Cortex of kidney (tissue), 1 donor: ENCODE results near the gene GPX4.

Experiments
- DNase-seq: peaks from one replicate; lab custom pipeline; 2025; lab: John Stamatoyannopoulos, UW

The GPX4 gene

DNA sequence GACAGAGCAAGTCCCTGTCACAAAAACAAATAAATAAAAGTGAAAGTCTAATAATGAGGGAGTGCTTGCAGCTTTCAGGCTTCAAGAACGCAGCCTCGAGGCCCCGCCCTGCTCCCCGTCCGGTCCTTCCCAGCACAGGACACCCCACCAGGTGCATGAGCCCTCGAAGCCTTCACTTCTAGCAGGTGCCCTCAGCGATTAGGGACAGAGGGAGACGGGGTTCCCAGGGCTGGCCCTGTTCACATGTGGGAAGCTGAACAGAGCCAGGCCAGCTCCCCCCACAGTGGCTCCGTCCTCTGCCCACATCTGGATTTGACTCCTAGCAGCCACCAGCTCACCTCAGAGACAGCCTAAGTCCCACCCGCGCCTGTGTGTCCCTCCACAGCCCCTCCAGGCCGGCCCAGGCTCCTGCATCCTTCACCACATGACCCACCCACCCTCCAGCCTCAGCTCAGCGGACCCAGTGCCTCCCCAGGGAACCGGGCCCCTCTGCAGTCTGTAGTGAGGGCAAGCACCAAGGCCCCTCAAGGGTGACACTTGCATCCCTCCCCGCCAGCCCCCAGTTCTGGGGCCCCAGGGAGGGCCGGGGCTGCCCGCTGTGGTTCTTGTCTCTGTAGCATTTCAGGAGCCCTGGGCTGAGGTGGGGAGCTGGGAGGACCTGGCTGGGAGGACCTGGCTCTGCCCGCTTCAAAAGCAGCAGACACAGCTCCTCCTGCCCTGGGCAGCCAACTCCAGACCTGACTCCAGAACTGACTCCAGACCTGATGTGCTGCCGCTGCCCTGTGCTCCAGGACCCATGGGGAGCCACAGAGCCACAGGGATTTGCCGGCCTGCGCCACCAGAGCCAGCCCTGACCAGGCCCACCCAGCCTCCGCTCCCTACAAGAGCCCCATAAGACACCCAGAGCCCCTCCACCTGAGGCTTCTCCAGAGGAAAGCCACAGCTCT is 27.2 kb downstream of the GPX4 start:
- DNase-seq: no peak

DNA sequence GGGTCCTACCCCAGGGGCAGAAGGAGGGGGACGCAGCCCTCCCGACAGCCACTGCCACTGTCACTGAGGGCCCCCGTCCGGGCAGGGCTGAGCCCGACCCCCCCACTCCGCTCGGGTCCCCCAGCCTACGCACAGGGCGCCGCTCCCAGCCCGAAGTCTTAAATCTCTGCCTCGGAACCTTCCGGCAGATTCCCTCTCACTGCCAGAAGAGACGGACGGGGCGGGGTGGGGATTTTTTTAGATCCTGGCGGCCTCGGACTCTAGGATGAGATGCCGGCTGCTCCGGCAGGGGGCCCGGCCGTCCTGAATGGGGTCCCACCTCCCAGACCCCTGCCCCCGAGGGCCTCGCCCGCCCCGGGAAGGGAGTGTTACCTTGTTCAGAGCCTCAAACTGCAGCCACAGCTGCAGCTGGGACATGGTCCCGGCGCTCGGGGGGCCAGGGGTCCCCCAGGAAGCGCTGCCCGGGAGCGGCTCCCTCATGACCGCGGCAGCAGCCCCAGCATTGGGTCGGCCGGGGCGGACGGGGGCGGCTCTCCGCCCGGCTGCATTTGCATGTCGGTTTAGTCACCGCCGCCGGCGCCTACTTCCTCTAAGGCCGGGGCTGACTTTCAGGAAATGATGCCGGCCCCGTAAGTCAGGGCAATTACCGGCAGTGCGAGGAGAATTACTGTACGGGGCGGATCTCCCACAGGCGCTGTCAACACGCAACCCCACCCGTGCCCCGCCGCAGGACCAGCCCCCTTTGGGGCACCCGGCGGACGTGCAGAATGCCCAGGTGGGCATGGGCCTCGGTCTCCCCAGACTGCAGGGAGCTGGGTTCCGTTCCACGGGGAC is 28.1 kb downstream of the GPX4 start:
- no peak for DNase-seq

DNA sequence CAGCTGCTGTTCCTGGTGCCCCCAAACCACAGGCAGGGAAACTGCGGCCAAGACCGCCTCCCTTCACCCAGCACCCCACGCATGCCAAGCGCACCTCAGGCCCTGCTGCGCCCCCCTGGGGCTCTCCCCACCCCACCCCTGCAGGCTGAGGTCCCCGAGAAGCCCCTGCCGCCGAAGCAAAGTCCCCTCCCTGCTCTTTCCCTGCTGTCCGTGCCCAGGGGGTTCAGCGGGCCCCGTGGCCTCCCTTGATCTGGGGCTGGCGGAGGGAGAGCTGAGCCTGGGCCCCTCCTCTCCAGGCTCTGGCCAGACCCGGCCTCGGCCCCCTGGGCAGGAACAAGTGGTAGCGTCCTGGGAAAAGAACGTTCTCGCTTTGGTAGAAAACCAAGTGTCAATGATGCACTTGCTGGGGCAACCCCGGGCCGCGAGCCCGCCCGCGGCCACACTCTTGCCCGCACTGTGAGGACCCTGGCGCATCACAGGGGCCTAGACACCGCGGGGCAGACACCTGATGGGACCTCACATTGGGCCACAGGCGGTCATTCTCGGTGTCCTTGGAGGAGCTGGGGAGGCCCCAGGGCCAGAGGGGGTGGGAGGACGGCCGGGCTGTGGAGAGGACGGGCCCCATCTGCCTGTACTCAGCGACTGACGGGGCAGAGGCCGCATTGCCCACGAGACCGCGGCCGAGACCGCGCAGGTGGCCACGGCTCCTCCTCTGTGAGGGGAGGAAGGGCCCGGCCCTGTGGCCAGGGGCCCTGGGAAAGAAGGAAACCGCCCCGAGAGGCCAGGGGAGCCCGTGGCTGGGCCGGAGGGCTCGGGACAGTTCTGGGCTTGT is 29.0 kb downstream of the GPX4 start:
- no peak for DNase-seq

DNA sequence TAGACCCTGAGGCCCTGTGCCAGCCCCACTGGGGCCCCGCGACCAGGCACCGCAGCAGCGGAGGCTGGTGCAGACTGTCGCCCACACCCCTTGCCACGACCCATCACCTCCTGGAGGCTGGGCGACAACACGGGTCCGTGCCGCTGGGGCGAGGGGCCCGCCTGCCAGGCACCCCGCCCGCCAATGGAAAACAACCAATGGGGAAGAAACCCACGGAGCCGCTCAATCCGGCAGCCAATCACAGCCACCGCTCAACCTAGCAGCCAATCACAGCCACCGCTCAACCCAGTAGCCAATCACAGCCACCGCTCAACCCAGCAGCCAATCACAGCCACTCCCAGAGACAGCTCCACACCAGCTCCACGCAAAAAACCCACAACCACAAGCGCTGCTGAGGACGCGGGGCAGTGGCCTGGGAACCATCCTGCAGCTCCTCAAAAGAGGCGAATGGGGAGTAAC is 29.7 kb downstream of the GPX4 start:
- DNase-seq: no peak

DNA sequence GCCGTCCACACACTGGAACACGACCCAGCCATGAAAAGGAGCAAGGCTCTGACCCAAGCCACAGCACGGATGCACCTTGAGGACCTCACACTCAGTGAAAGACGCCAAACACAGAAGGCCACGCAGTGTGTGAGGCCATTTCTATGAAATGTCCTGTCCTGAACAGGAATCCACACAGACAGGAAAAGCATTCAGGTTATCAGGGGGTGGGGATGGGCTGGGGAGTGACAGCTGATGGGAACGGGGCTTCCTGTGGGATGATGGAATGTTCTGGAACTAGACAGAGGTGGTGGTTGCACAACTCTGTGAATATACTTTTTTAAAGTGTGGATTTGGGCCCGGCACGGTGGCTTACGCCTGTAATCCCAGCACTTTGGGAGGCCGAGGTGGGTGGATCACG is 30.6 kb downstream of the GPX4 start:
- DNase-seq: no peak

DNA sequence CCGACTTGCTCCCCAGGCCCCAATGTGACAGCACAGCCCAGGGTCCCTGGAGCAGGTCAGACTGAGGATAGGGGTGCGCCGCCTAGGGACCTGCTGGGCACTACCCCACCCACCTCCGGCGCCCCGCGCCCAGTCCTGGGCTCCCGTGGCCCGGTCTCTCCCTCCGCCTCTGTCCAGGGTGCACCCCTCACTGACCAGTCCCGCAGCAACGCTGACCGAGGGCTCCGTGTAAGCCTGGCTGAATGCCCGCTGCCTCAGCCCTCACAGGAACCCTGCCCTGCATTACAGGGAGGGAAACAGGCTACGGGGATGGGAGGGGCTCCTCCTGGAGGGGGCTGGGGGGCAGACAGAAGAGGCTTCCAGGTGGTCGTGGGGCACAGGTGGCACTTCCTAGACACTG is 31.7 kb downstream of the GPX4 start:
- DNase-seq: no peak

DNA sequence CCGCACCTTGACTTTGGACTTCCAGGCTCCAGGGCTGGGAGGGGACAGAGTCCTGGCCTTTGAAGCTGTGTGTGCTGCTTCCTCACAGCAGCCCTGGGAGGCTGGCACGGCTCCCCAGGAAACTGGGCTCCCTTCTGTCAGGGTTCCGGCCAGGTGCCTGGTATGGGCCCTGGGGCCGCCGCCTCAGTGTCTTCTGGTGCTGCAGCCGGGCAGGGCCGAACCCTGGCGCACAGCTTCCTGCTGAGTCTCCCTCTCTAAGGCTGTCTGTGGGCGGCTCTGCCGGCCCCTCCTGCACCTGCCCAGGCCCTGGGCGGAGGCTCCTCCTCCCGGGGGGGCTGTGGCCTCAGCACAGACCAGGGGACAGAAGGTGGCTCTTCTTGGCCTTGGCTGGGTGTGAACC is 32.4 kb downstream of the GPX4 start:
- no peak for DNase-seq

DNA sequence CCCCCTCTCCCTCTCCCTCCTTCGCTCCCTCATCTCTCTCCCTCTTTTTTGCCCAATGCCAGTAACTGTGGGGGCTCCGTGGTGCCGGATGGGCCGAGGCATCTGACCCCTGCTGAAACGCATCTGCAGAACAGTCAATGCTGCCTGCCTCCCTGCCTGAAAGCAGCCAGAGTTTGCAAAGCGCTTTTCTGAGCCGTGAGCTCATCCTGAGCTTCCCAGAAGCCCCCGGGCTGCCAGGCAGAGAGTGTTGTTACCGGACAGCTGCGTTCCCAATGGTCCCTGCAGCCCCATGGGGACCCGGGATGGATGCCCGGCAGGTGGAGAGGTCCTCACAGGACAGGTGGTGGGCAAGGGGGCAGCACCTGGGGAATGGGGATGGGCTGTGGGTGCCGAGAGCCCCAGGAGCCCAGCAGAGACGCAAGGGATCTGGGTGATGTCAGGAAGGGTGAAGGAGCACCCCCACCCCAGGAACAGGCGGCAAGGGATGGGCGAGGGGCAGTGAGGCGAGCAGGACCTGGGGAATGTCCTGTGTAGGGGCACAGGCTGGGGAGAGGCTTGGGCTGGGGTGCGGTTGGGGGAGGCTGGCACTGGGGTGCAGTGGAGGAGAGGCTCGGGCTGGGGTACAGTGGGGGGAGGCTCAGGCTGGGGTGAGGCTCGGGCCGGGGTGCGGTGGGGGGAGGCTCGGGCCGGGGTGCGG is 33.0 kb downstream of the GPX4 start:
- DNase-seq: no peak

DNA sequence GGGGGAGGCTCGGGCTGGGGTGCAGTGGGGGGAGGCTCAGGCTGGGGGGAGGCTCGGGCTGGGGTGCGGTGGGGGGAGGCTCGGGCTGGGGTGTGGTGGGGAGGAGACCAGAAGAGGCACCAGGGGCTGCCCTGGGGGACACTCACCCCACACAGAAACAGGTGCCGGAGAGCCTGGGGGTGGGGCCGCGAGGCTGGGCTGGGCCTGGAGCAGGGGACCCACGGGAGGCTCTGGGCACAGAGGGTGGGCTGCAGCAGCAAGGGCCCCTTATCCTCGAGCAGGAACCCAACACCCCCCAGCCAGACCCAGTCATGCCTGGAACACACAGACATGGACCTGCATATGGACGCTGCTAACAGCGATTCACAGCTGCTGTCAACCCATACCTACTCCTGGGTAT is 34.3 kb downstream of the GPX4 start:
- DNase-seq: no peak

DNA sequence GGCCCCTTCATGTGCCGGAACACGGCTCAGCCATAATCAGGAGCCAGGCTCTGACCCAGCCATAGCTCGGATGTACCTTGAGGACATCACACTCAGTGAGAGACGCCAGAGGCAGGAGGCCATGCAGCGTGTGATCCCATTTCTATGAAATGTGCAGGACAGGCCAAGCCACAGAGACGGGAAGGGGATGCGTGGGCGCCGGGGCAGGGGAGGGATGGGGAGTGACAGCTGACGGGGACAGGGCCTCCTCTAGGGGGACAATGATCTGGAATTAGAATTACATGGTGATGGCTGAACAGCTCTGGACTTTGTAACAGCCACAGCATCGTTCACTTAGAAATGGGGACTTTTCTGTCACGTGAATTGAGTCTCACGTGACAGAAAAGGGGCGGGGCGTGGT is 35.3 kb downstream of the GPX4 start:
- no peak for DNase-seq

DNA sequence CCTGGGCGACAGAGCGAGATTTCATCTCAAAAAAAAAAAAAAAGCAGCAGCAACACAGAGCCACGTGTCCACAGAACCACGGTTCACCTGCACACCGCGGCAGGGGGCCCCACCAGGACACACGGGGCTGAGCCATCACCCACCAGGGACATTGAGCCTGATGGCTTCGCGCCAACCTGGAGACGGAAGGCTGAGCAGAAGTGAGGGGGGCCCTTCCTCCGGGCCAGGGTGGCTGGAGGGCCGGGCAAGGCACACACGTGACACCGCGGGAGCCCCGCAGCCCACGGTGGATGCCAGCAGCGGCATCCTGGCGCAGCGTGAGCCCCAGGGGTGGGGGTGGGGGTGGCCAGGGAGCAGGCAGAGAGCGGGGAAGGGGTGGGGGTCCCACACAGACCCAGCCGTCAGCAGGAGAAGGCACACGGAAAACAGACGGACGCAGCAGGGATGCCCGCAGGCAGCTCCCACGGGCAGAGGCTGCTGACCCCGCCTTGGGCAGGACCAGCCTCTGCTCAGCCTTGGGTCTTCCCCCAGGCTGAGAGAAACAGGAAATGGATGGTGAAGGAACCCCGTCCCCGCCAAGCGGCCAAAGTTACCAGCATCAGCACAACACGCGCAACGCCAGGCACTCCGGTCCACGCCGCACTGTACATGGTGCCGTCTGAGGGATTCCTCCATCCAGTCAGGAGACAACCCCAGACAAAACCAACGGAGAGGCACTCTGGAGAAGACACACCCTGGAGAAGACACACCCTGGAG is 36.7 kb downstream of the GPX4 start:
- no peak for DNase-seq

DNA sequence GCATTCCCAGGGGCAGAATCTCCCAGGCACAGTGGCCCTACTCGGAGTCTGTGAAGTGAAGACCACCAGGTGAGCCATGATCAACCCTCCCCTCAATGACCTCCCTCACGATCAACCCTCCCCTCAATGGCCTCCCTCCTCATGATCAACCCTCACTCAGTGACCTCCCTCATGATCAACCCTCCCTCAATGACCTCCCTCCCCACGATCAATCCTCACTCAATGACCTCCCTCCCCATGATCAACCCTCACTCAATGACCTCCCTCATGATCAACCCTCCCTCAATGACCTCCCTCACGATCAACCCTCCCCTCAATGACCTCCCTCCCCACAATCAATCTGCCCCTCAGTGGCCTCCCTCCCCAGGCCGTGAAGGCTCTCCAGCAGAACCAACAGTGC is 38.1 kb downstream of the GPX4 start:
- no peak for DNase-seq

DNA sequence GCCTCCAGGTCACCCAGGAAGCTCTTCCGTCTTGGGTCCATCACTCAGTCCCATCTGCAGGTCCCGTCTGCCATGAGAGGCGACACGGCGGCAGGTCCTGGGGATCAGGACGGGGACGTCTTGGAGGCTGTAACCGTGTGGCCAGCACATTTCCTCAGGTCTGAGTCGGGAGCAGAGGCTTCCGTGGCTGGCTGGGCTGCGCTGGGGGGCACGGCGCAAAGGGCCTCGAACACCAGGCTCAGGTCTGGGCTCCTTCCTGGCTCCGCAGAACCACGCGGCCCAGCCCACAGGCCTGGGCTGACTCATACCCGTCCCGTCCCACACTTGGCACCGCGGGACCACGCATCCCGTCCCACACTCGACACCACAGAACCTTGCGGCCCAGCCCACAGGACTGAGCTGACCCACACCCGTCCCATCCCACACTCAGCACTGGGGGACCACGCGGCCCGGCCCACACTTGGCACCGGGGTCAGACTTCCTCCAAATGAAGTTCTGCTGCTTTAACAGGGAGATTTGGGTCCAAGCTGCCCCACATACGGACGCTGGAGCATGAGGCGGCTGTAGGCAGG is 40.1 kb downstream of the GPX4 start:
- no peak for DNase-seq

DNA sequence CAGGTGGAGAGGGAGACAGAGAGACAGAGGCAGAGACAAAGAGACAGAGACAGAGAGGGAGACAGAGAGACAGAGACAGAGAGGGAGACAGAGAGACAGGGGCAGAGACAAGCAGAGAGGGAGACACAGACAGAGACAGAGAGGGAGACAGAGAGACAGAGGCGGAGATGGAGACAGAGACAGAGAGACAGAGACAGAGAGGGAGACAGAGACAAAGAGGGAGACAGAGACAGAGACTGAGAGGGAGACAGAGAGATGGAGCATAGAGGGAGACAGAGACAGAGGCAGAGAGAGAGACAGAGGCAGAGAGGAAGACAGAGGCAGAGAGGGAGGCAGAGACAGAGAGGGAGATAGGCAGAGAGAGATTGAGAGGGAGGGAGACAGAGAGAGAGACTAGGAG is 40.9 kb downstream of the GPX4 start:
- DNase-seq: no peak

DNA sequence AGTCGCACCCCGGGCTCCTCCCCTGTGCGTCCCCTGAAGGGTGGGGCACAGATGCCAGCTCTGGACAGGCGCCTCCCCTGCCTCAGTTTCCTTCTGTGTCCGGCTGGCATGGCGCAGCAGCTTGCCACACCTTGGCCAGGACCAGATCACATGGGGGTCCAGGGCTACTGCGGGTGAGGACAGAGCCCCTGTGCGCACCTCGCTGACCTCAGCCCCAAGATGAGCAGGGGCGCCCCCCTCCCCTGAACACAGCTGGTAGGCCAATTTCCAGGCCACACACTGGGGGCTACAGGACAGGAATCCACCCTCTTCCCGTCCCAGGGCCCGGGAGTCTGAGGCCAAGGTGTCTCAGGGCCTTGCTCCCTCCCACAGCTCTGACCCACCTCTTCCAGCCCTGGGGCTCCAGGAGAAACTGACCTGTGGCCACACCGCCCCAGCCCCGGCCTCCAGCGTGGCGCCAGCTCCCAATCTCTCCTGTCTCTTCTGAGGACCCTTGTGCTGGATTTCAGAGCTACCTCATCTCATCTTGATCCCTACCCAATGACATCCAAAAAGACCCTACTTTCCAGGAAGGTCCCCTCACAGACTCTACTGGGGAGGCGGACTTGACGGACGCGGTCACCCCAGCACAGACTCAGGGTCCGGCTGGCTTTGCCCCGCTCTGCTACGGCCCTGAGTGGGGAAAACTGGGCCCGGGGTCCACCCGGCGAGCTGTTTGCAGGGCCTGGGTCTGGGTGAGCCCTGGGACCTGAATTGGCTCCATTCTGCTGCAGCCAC is 42.0 kb downstream of the GPX4 start:
- DNase-seq: no peak

DNA sequence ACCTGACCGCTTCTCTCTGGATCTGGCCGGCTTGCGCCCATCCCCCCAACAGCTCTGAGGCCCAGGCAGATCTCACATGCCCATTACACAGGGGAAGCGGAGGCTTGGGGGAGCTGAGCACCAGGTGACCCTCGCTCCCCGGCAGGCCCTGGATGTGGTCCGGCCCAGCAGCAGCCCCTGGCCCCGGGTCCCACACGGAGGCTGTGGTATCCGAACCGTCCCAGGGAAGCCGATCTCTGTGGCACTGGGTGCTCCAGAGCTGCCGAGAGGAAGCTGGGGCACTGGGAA is 42.6 kb downstream of the GPX4 start:
- no peak for DNase-seq

DNA sequence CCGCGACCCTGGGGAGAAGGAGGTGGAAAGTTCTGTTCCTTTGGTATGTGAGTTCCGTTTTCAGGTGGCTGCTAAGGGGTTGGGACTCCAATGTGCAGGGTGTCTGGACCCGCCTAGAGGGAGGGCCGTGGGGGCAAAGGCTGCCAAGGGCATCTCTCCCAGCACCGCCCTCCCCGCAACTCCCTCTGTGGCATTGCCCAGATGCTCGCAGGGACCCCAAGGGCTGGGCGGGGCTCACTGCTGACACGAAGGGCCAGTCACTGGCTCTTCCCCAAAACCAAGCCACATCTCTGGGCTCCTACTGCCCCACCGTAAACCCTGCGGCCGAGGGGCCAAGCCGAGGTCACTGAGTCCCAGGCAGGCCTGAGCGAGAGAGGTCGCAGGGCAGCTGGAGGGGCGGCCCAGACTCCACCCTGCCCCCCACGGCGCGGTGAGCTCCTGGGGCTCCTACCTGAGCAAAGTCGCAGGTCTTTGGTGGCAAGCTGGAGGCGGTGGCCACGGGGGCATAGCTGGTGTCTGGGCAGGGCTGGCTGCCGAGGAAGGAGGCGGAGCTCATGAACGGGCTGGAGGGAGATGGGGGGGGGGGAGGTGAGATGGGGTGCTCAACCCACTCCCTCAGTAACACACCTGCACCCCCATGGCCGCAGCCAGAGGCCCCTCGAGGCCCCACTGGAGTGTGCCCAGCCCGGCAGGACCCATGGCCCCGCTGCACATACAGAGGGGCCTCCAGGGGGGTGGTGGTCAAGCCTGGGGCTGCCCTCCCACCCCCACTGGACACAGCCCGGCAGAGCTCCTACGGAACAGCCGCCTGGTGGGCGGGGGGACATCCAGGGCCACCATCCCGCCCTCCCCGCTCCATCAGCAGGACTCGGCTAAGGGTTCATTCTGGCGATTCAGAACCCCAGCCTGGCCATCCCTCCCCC is 43.3 kb downstream of the GPX4 start:
- DNase-seq: no peak

DNA sequence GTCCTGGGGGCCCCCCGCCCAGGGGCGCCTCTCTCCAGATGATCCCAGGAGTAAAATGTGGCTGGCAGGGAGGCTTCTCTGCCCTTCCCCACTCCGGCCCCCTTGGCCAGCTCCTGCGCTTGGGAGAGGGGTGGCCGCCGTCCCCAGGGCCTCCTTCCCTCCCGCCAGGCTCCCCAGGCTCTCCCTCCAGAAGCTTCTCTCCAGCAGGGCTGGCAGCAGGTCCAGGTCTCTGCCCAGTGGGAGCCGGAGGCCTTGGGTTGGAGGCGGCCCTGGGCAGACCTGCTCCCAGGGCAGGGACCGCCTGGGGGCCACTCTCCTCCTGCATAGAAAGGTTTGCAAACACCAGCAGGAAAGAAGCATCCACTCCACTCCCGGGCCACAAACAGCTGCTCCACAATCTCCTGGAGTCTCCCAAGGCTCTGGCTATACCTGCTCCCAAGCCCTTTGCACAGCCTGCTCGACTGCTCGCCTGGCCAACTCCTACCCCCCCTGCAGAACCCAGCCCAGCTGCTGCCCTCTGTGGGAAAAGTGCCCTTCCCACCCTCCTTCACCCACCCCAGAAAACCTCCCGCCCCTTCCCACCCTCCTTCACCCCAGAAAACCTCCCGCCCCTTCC is 44.2 kb downstream of the GPX4 start:
- no peak for DNase-seq
